ENCODE data around the gene ATP8B1.
"Not testable (repeated sequence)": the region's sequence is repeated elsewhere in the genome, so short reads cannot be mapped to it uniquely, and the experiment has no call there.

The ATP8B1 gene

GRCh38 chr18:57648414-57648813 lies 154.7 kb downstream of the ATP8B1 start:
- in situ Hi-C loops (cut with HindIII; ENCODE audit: low pct_ligation_motif_present, low sequenced_read_pairs): no loop called here
- TF ChIP-seq CTCF (IDR thresholded peaks at IDR 0.05; ENCODE audit: low read depth, low read length, missing control alignments): no peak
- H3K36me3 ChIP-seq (replicated peaks): peaks cover 12% of the 10 kb centered on the region
- no peaks in the 10 kb centered on the region for H3K27me3 ChIP-seq (replicated peaks)
- DNase-seq: no peak
- no peak overlapping the region for H3K4me3 ChIP-seq (ENCODE audit: low read depth, low read length)
- H3K27ac ChIP-seq: no peak overlapping the region

- H3K27ac ChIP-seq: no peak overlapping the region
- in situ Hi-C loops (cut with HindIII; ENCODE audit: low pct_ligation_motif_present, low sequenced_read_pairs): no loop called here
- H3K27me3 ChIP-seq (replicated peaks): no peaks in the 10 kb centered on the region
- peaks cover 7% of the 10 kb centered on the region for H3K36me3 ChIP-seq (replicated peaks)
- DNase-seq: no peak
- H3K4me3 ChIP-seq (ENCODE audit: low read depth, low read length): no peak overlapping the region
- TF ChIP-seq CTCF (IDR thresholded peaks at IDR 0.05; ENCODE audit: low read depth, low read length, missing control alignments): no peak
Measured at GRCh38 chr18:57644540-57644939, 158.6 kb downstream of the ATP8B1 start.

GRCh38 chr18:57643726-57644125 lies 159.4 kb downstream of the ATP8B1 start:
- H3K27me3 ChIP-seq (replicated peaks); DNase-seq; H3K4me3 ChIP-seq (ENCODE audit: low read depth, low read length); in situ Hi-C loops (cut with HindIII; ENCODE audit: low pct_ligation_motif_present, low sequenced_read_pairs); H3K36me3 ChIP-seq (replicated peaks); H3K27ac ChIP-seq: not testable (repeated sequence)

- H3K36me3 ChIP-seq (replicated peaks); H3K27ac ChIP-seq; DNase-seq; H3K27me3 ChIP-seq (replicated peaks); H3K4me3 ChIP-seq (ENCODE audit: low read depth, low read length); in situ Hi-C loops (cut with HindIII; ENCODE audit: low pct_ligation_motif_present, low sequenced_read_pairs): not testable (repeated sequence)
Measured at GRCh38 chr18:57642462-57642861, 160.7 kb downstream of the ATP8B1 start.

GRCh38 chr18:57640749-57641148 lies 162.4 kb downstream of the ATP8B1 start:
- DNase-seq: no peak
- H3K36me3 ChIP-seq (replicated peaks): peaks cover 4% of the 10 kb centered on the region
- in situ Hi-C loops (cut with HindIII; ENCODE audit: low pct_ligation_motif_present, low sequenced_read_pairs): no loop called here
- TF ChIP-seq CTCF (IDR thresholded peaks at IDR 0.05; ENCODE audit: low read depth, low read length, missing control alignments): no peak
- no peak overlapping the region for H3K27ac ChIP-seq
- H3K27me3 ChIP-seq (replicated peaks): no peaks in the 10 kb centered on the region
- H3K4me3 ChIP-seq (ENCODE audit: low read depth, low read length): no peak overlapping the region

- in situ Hi-C loops (cut with HindIII; ENCODE audit: low pct_ligation_motif_present, low sequenced_read_pairs): no loop called here
- H3K27ac ChIP-seq: no peak overlapping the region
- no peak for TF ChIP-seq CTCF (IDR thresholded peaks at IDR 0.05; ENCODE audit: low read depth, low read length, missing control alignments)
- no peak for DNase-seq
- no peaks in the 10 kb centered on the region for H3K27me3 ChIP-seq (replicated peaks)
- peaks cover 4% of the 10 kb centered on the region for H3K36me3 ChIP-seq (replicated peaks)
- H3K4me3 ChIP-seq (ENCODE audit: low read depth, low read length): no peak overlapping the region
Measured at GRCh38 chr18:57640236-57640635, 162.9 kb downstream of the ATP8B1 start.

- in situ Hi-C loops (cut with HindIII; ENCODE audit: low pct_ligation_motif_present, low sequenced_read_pairs): no loop called here
- TF ChIP-seq CTCF (IDR thresholded peaks at IDR 0.05; ENCODE audit: low read depth, low read length, missing control alignments): no peak
- DNase-seq: no peak
Measured at GRCh38 chr18:57635003-57635822, 167.9 kb downstream of the ATP8B1 start.

More at GRCh38 chr18:57635003-57635822, 167.9 kb downstream of the ATP8B1 start:
- H3K27ac ChIP-seq: no peak overlapping the region
- H3K36me3 ChIP-seq (replicated peaks): no peaks in the 10 kb centered on the region
- H3K27me3 ChIP-seq (replicated peaks): no peaks in the 10 kb centered on the region
- no peak overlapping the region for H3K4me3 ChIP-seq (ENCODE audit: low read depth, low read length)

Measured in brain microvascular endothelial cell (primary cell).